Loucy (cell line): ENCODE results near the gene CCNH.

Experiments used
- CTCF ChIP-seq: fragments of 200-600 bp; sonication (generic); conservative IDR thresholded peaks from 2 replicates; pipeline ENCODE4 v1.5.1; 2014; ENCODE audit warnings: mild to moderate bottlenecking, antibody characterized with exemption, low read length
- EZH2phosphoT487 ChIP-seq: fragments of 200-600 bp; IDR thresholded peaks from 2 replicates; pipeline ENCODE4 v1.6.1; 2018; ENCODE audit warnings: antibody characterized with exemption, mild to moderate bottlenecking, moderate library complexity, borderline replicate concordance

GRCh38 chr5:87389296-87390034 lies 23.3 kb downstream of the CCNH start:
- TF ChIP-seq EZH2phosphoT487 (no peak), CTCF (no peak)
